HEK293T (cell line): ENCODE measurements around the gene DIAPH1.

Experiments
- CTCF ChIA-PET: fragments of 350-600 bp; formaldehyde crosslinking; extraction: SDS; loops from one replicate; lab custom pipeline; 2021; ENCODE audit warnings: antibody characterized with exemption, inconsistent platforms; lab: Yijun Ruan, JAX
- POLR2A ChIA-PET: fragments of 350-600 bp; formaldehyde crosslinking; extraction: SDS; loops from one replicate; lab custom pipeline; 2020; ENCODE audit warnings: antibody characterized with exemption, inconsistent platforms; lab: Yijun Ruan, JAX
- DNase-seq: peaks from one replicate; pipeline ENCODE4 v3.0.0; 2012; ENCODE audit warnings: mixed read lengths; ENCODE audit errors: extremely low spot score
- ARNT ChIP-seq: fragments of 450-650 bp; IDR thresholded peaks from 2 replicates; pipeline ENCODE4 v1.6.1; 2017; ENCODE audit warnings: mild to moderate bottlenecking
- BHLHE40 ChIP-seq: fragments of 450-650 bp; IDR thresholded peaks from 2 replicates; pipeline ENCODE4 v1.6.1; 2016; ENCODE audit warnings: mild to moderate bottlenecking, moderate library complexity, borderline replicate concordance
- CTBP1 ChIP-seq: fragments of 450-650 bp; IDR thresholded peaks from 2 replicates; pipeline ENCODE4 v1.6.1; 2016; ENCODE audit warnings: borderline replicate concordance
- ELF4 ChIP-seq: fragments of 450-650 bp; IDR thresholded peaks from 2 replicates; pipeline ENCODE4 v1.6.1; 2017; ENCODE audit warnings: antibody characterized with exemption
- FOXA1 ChIP-seq: fragments of 450-650 bp; IDR thresholded peaks from 2 replicates; pipeline ENCODE4 v1.6.1; 2016; ENCODE audit warnings: mild to moderate bottlenecking
- FOXK2 ChIP-seq: fragments of 450-650 bp; IDR thresholded peaks from 2 replicates; pipeline ENCODE4 v1.6.1; 2016; ENCODE audit warnings: mild to moderate bottlenecking
- FOXM1 ChIP-seq: fragments of 450-650 bp; IDR thresholded peaks from 2 replicates; pipeline ENCODE4 v1.6.1; 2017; ENCODE audit warnings: mild to moderate bottlenecking, borderline replicate concordance
- HDGF ChIP-seq: fragments of 450-650 bp; IDR thresholded peaks from 2 replicates; pipeline ENCODE4 v1.6.1; 2017; ENCODE audit warnings: antibody characterized with exemption, borderline replicate concordance
- L3MBTL2 ChIP-seq: fragments of 450-650 bp; conservative IDR thresholded peaks from 2 replicates; pipeline ENCODE4 v1.6.1; 2016; ENCODE audit warnings: mild to moderate bottlenecking
- LEF1 ChIP-seq: fragments of 450-650 bp; IDR thresholded peaks from 2 replicates; pipeline ENCODE4 v1.6.1; 2017; ENCODE audit warnings: mild to moderate bottlenecking, borderline replicate concordance
- NFRKB ChIP-seq: fragments of 450-650 bp; IDR thresholded peaks from 2 replicates; pipeline ENCODE4 v1.6.1; 2016; ENCODE audit warnings: mild to moderate bottlenecking, moderate library complexity
- PKNOX1 ChIP-seq: fragments of 450-650 bp; IDR thresholded peaks from 2 replicates; pipeline ENCODE4 v1.6.1; 2016
- SP1 ChIP-seq: fragments of 450-650 bp; IDR thresholded peaks from 2 replicates; pipeline ENCODE4 v1.6.1; 2017
- SUZ12 ChIP-seq: fragments of 450-650 bp; IDR thresholded peaks from 2 replicates; pipeline ENCODE4 v1.6.1; 2016; ENCODE audit warnings: mild to moderate bottlenecking
- TARDBP ChIP-seq: fragments of 450-650 bp; IDR thresholded peaks from 2 replicates; pipeline ENCODE4 v1.6.1; 2016
- ZNF384 ChIP-seq: fragments of 450-650 bp; IDR thresholded peaks from 2 replicates; pipeline ENCODE4 v1.6.1; 2016

DIAPH1 gene

DNA sequence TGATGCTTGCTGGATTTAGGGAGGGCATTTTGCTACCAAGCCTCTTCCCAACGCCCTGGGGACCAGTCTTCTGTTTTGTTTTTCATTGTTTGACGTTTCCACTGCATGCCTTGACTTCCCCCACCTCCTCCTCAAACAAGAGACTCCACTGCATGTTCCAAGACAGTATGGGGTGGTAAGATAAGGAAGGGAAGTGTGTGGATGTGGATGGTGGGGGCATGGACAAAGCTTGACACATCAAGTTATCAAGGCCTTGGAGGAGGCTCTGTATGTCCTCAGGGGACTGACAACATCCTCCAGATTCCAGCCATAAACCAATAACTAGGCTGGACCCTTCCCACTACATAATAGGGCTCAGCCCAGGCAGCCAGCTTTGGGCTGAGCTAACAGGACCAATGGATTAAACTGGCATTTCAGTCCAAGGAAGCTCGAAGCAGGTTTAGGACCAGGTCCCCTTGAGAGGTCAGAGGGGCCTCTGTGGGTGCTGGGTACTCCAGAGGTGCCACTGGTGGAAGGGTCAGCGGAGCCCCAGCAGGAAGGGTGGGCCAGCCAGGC is 107.0 kb downstream of the DIAPH1 start:
- POLR2A ChIA-PET = no interaction called here
- TF ChIP-seq ARNT = no peak
- TF ChIP-seq HDGF = no peak
- TF ChIP-seq FOXK2 = no peak
- TF ChIP-seq SUZ12 = no peak
- TF ChIP-seq PKNOX1 = no peak
- no peak for TF ChIP-seq SP1
- no peak for TF ChIP-seq ELF4
- TF ChIP-seq LEF1 = no peak
- no peak for TF ChIP-seq NFRKB
- TF ChIP-seq FOXA1 = no peak
- TF ChIP-seq L3MBTL2 = no peak
- TF ChIP-seq FOXM1 = no peak
- TF ChIP-seq BHLHE40 = no peak
- TF ChIP-seq TARDBP = no peak
- TF ChIP-seq ZNF384 = no peak
- TF ChIP-seq CTBP1 = no peak
- CTCF ChIA-PET = interaction anchor here (0.5 to 1.4 kb wide), 7 partner anchors 12 to 706 kb away, joined by 3 to 6 read pairs (median 3); partner anchors contain the start of gene PCDHGC3
- no peak for DNase-seq

DNA sequence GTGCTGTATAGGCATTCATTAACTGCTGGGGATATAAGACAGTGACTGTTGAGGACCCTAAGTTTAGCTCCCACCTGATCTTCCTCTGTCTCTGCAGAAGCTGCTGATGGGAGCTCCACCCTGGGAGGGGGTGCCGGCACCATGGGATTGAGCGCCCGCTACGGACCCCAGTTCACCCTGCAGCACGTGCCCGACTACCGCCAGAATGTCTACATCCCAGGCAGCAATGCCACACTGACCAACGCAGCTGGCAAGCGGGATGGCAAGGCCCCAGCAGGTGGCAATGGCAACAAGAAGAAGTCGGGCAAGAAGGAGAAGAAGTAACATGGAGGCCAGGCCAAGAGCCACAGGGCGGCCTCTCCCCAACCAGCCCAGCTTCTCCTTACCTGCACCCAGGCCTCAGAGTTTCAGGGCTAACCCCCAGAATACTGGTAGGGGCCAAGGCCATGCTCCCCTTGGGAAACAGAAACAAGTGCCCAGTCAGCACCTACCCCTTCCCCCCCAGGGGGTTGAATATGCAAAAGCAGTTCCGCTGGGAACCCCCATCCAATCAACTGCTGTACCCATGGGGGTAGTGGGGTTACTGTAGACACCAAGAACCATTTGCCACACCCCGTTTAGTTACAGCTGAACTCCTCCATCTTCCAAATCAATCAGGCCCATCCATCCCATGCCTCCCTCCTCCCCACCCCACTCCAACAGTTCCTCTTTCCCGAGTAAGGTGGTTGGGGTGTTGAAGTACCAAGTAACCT is 107.8 kb downstream of the DIAPH1 start:
- ChIA-PET CTCF (interaction anchor here (0.5 to 1.4 kb wide), 4 partner anchors 11 to 668 kb away, joined by 3 to 6 read pairs (median 4); partner anchors contain the start of genes PCDHGA11 and PCDHGC3), POLR2A (no interaction called here)
- no peak for DNase-seq
- TF ChIP-seq NFRKB (no peak), HDGF (no peak), PKNOX1 (no peak), TARDBP (no peak), BHLHE40 (no peak), FOXA1 (no peak), L3MBTL2 (no peak), CTBP1 (no peak), FOXK2 (no peak), ELF4 (no peak), ZNF384 (no peak), SP1 (no peak), FOXM1 (no peak), LEF1 (no peak), ARNT (no peak), SUZ12 (no peak)

DNA sequence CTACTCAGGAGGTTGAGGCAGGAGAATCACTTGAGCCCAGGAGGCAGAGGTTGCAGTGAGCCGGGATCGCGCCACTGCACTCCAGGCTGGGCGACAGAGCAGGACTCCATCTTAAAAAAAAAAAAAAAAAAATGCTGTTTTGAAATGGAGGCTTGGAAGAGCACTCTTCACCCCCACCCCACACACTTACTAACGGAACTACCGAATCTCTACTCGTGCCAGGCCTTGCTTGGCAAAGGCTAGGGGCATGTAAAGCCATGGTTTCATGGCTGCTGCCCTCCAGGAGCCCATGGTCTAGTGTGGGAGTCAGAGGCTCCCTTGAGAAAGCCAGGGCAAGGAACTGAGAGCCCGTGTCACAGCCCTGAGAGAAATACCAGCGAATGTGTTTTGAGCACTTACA is 108.6 kb downstream of the DIAPH1 start:
- CTCF ChIA-PET = interaction anchor here (1.1 to 1.4 kb wide), 2 partner anchors 89 to 265 kb away, joined by 3 to 6 read pairs; partner anchors contain the start of genes PCDHB15 and PCDHGA11
- TF ChIP-seq LEF1 = no peak
- TF ChIP-seq PKNOX1 = no peak
- no peak for TF ChIP-seq FOXK2
- no peak for TF ChIP-seq HDGF
- POLR2A ChIA-PET = no interaction called here
- DNase-seq = no peak

- DNase-seq = no peak
- no peak for TF ChIP-seq ARNT
- no peak for TF ChIP-seq NFRKB
- TF ChIP-seq BHLHE40 = no peak
- TF ChIP-seq TARDBP = no peak
- no peak for TF ChIP-seq L3MBTL2
- TF ChIP-seq CTBP1 = no peak
- TF ChIP-seq ELF4 = no peak
- no peak for TF ChIP-seq PKNOX1
- no peak for TF ChIP-seq FOXK2
- no peak for TF ChIP-seq SP1
- TF ChIP-seq LEF1 = no peak
- TF ChIP-seq SUZ12 = no peak
- TF ChIP-seq ZNF384 = no peak
- TF ChIP-seq FOXA1 = no peak
- CTCF ChIA-PET = interaction anchor here (0.8 to 1.8 kb wide), 6 partner anchors 9 to 264 kb away, joined by 3 to 4 read pairs (median 3); partner anchors contain the start of genes PCDHB15, PCDHGA11 and PCDHGC3
- POLR2A ChIA-PET = no interaction called here
Observed at GRCh38 chr5:141508798-141509611, 109.8 kb downstream of the DIAPH1 start.

DNA sequence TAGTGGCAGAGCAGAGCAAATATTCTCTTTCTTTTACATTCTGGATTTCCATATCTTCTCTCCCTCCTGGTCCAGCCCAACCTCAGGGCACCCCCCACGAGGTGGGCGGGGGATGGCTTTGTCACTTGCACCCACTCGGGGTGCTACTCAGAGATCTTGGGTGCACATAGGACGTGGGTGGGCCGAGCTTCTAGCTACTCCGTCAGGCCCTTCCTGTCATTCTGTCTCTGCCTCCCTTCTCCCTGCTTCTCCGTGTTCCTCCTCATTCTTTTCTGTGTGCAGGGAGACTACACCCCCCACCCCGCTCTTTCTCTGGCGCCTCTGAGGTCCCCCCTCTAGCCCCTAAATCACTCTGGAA is 110.4 kb downstream of the DIAPH1 start:
- TF ChIP-seq ZNF384 (no peak), PKNOX1 (no peak), LEF1 (no peak), BHLHE40 (no peak), TARDBP (no peak), FOXA1 (no peak), ELF4 (no peak), FOXM1 (no peak), CTBP1 (no peak), NFRKB (no peak), FOXK2 (no peak), L3MBTL2 (no peak), ARNT (no peak), SUZ12 (no peak), SP1 (no peak), HDGF (no peak)
- CTCF ChIA-PET = interaction anchor here (0.8 to 1.8 kb wide), 4 partner anchors 13 to 87 kb away, joined by 3 to 4 read pairs (median 3); partner anchors contain the start of genes PCDHGA11 and PCDHGC3
- POLR2A ChIA-PET = interaction anchor here (0.7 kb wide), 1 partner anchor 188 kb away, joined by 3 read pairs; the partner anchor contains the start of gene TAF7
- DNase-seq = no peak
